Skin of body (tissue), 1 donor: ENCODE measurements around the gene LCN12. TPM values are rescaled to one million over a fixed set of nuclear protein-coding genes. Genes with fewer than 3 reads are reported as not detected.

Experiments used
- total RNA-seq: library from RNA; depleted of rRNA; stranded (reverse); fragments of >200 nt; gene quantifications from one replicate; pipeline ENCODE4 v1.2.3, GENCODE V29; 2014

Gene LCN12
- total RNA-seq, 1 donor from 2014 or later = not detected

Other genes with a start within 250 kb of the LCN12 start
- gene DIPK1B, start 239.7 kb upstream of the LCN12 start, total RNA-seq = 7.0 TPM
- gene LCN10, start 209.3 kb upstream of the LCN12 start, total RNA-seq = not detected
- gene LCN6, start 203.7 kb upstream of the LCN12 start, total RNA-seq = not detected
- 0.20 TPM for gene LCN8, start 194.0 kb upstream of the LCN12 start, total RNA-seq
- gene LCN15, start 187.8 kb upstream of the LCN12 start, total RNA-seq = not detected
- gene TMEM141, start 160.9 kb upstream of the LCN12 start, total RNA-seq = 31.9 TPM
- 0.59 TPM for gene CCDC183, start 155.9 kb upstream of the LCN12 start, total RNA-seq
- gene RABL6, start 144.3 kb upstream of the LCN12 start, total RNA-seq = 28.0 TPM
- 0.79 TPM for gene AJM1, start 109.8 kb upstream of the LCN12 start, total RNA-seq
- 70.4 TPM for gene PHPT1, start 102.9 kb upstream of the LCN12 start, total RNA-seq
- gene MAMDC4, start 99.9 kb upstream of the LCN12 start, total RNA-seq = 2.5 TPM
- 165 TPM for gene EDF1, start 86.0 kb upstream of the LCN12 start, total RNA-seq
- gene TRAF2, start 65.8 kb upstream of the LCN12 start, total RNA-seq = 7.8 TPM
- gene FBXW5, start 7.5 kb upstream of the LCN12 start, total RNA-seq = 38.8 TPM
- gene C8G, start 7.0 kb upstream of the LCN12 start, total RNA-seq = not detected
- gene PTGDS, start 25.2 kb downstream of the LCN12 start, total RNA-seq = 15.3 TPM
- 0.20 TPM for gene LCNL1, start 30.7 kb downstream of the LCN12 start, total RNA-seq
- 13.0 TPM for gene PAXX, start 40.1 kb downstream of the LCN12 start, total RNA-seq
- gene CLIC3, start 44.3 kb downstream of the LCN12 start, total RNA-seq = 12.7 TPM
- gene ABCA2, start 76.0 kb downstream of the LCN12 start, total RNA-seq = 13.6 TPM
- 0.39 TPM for gene FUT7, start 79.8 kb downstream of the LCN12 start, total RNA-seq
- gene NPDC1, start 93.9 kb downstream of the LCN12 start, total RNA-seq = 15.4 TPM
- gene ENTPD2, start 101.8 kb downstream of the LCN12 start, total RNA-seq = 8.0 TPM
- 5.8 TPM for gene SAPCD2, start 118.3 kb downstream of the LCN12 start, total RNA-seq
- gene UAP1L1, start 125.2 kb downstream of the LCN12 start, total RNA-seq = 5.4 TPM
- gene MAN1B1, start 134.7 kb downstream of the LCN12 start, total RNA-seq = 39.5 TPM
- 32.4 TPM for gene DPP7, start 162.5 kb downstream of the LCN12 start, total RNA-seq
- gene GRIN1, start 186.9 kb downstream of the LCN12 start, total RNA-seq = 0.89 TPM
- gene LRRC26, start 217.8 kb downstream of the LCN12 start, total RNA-seq = not detected
- gene TMEM210, start 219.8 kb downstream of the LCN12 start, total RNA-seq = not detected
- 22.0 TPM for gene ANAPC2, start 236.3 kb downstream of the LCN12 start, total RNA-seq
- 24.1 TPM for gene SSNA1, start 236.4 kb downstream of the LCN12 start, total RNA-seq
- gene TPRN, start 248.5 kb downstream of the LCN12 start, total RNA-seq = 3.4 TPM